Adipocyte (in vitro differentiated cells): Measurements from ENCODE around the gene TM9SF1.
A peak's percentile ranks its signal among the peaks of the same experiment; 100 is the strongest.

ENCODE experiments used
- DNase-seq: peaks from one replicate; pipeline ENCODE4 v3.0.0-alpha.2; 2015; ENCODE audit warnings: low read depth
- H3K27me3 ChIP-seq: replicated peaks from 2 replicates; pipeline ENCODE4 v1.7.0; 2013; ENCODE audit warnings: mild to moderate bottlenecking, low read length, moderate library complexity; ENCODE audit not compliant: control insufficient read depth, insufficient read depth
- H3K36me3 ChIP-seq: 2 replicates; pipeline ENCODE4 v1.7.0; 2013; ENCODE audit warnings: low read length, mild to moderate bottlenecking, moderate library complexity; ENCODE audit not compliant: control insufficient read depth, insufficient read depth, severe bottlenecking
- H3K4me1 ChIP-seq: 2 replicates; pipeline ENCODE4 v1.7.0; 2013; ENCODE audit warnings: mild to moderate bottlenecking, low read length, moderate library complexity; ENCODE audit not compliant: control insufficient read depth, insufficient read depth
- H3K4me3 ChIP-seq: 2 replicates; pipeline ENCODE4 v1.7.0; 2013; ENCODE audit warnings: mild to moderate bottlenecking, low read length, moderate library complexity
- H3K9ac ChIP-seq: 2 replicates; pipeline ENCODE4 v1.7.0; 2013; ENCODE audit warnings: mild to moderate bottlenecking, low read length, moderate library complexity
- H3K9me3 ChIP-seq: 2 replicates; pipeline ENCODE4 v1.7.0; 2013; ENCODE audit warnings: mild to moderate bottlenecking, low read length, moderate library complexity; ENCODE audit not compliant: control insufficient read depth

The TM9SF1 gene

GRCh38 chr14:24195186-24196070, at the start of gene TM9SF1:
TSS of gene TM9SF1 (minus strand) at chr14:24195441. CDS start at chr14:24195019, 422 bp downstream.
- DNase-seq, result peak; percentile 92
- Histone ChIP-seq H3K36me3 (peaks cover 14% of the 10 kb centered on the region), H3K9ac (peak within 1 kb of the TSS; percentile 99), H3K27me3 (no peaks in the 10 kb centered on the region), H3K9me3 (no peaks in the 10 kb centered on the region), H3K4me3 (peak within 1 kb of the TSS; percentile 97), H3K4me1 (peaks cover 19% of the 10 kb centered on the region)

DNA sequence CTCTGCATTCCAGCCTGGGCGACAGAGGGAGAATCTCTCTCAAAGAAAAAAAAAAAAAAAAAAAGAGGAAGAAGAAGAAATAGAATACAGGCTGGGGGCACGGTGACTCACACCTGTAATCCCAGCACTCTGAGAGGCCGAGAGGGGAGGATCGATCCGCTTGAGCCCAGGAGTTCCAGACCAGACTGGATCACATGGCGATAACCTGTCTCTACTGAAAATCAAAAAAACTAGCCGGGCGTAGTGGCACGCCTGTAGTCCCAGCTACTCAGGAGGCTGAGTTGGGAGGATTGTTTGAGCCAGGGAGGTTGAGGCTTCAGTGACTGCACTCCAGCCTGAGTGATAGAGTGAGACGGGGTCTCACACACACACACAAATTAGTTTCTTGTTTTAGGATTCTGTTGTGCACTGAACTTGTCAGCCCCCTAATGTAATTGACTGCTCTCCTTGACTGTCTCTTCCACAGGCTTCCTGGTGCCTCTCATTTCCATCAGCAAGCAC, 48.1 kb upstream of the TM9SF1 start:
- DNase-seq, result no peak
- H3K4me3 ChIP-seq, result peak overlapping the region; percentile 93
- H3K27me3 ChIP-seq, result no peaks in the 10 kb centered on the region
- peaks cover 26% of the 10 kb centered on the region for H3K36me3 ChIP-seq
- peaks cover 48% of the 10 kb centered on the region for H3K4me1 ChIP-seq
- peak overlapping the region; percentile 97 for H3K9ac ChIP-seq
- no peaks in the 10 kb centered on the region for H3K9me3 ChIP-seq

GRCh38 chr14:24241829-24242443, 46.7 kb upstream of the TM9SF1 start:
- Histone ChIP-seq H3K9ac (peak overlapping the region; percentile 97), H3K4me3 (peak overlapping the region; percentile 93), H3K9me3 (no peaks in the 10 kb centered on the region), H3K27me3 (no peaks in the 10 kb centered on the region), H3K4me1 (peaks cover 58% of the 10 kb centered on the region), H3K36me3 (peaks cover 41% of the 10 kb centered on the region)
- peak; percentile 98 for DNase-seq

DNA sequence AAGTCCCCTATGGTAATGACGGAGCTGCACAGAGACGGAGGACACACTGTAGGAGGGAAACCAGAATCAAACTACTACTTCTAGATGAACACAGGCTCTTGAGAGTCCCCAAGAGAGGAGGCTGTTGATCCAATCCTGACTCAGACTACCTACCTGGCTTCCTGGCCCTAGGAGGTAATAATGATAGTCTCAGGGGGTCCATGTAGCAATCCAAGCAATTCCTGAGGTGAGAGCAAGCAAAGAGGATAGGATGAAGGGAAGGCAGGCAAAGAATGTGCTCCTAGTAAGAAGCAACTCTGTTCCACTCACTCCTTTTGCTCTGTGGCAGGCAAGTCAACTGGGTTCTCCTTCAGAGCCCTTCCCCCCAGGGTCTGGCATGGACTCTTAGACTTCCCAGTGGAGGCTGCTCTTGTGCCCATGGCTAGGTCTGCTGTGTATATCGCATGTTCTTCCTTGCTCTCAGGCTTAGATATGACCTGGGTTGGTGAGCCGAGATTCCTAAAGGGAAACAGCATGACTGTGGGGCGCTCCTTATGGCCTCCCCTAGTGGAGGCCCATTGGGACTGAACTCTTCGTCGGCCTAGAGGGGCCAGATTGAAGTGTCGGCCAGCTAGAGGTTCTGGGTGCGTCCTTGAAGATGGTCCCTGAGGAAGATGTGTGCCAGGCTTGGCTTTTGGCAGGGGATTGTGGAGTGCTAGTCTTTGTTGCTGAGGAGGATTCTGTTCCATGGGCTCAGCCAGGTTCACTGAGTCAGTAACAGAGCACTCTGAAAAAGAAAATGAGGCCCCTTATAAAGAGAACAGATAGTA, 45.1 kb upstream of the TM9SF1 start:
- Histone ChIP-seq H3K36me3 (peaks cover 57% of the 10 kb centered on the region), H3K9me3 (no peaks in the 10 kb centered on the region)

DNA sequence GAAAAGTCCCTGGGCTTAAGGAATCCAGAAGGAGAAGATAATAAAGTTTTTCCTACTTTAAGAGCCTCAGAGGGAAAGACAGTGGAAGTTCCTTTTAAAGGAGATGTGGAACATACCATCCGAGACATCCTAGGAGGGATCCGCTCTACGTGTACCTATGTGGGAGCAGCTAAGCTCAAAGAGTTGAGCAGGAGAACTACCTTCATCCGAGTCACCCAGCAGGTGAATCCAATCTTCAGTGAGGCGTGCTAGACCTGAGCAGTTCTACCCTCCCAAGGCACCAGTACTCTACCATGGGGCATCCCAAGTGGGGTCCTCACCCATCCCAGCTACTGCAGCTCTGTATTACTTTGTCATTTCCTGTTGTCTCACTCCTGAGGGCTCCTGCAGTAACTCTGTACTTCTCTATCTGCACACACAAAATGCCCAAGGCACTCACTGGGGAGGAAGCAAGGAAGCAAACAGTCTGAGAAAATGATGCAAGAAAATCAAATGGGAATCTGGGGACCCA, 43.3 kb upstream of the TM9SF1 start:
- H3K4me3 ChIP-seq, result no peak overlapping the region

More for the DNA sequence above, 45.1 kb upstream of the TM9SF1 start:
- peak overlapping the region; percentile 97 for H3K9ac ChIP-seq
- peaks cover 58% of the 10 kb centered on the region for H3K4me1 ChIP-seq
- H3K27me3 ChIP-seq, result no peaks in the 10 kb centered on the region
- peak overlapping the region; percentile 93 for H3K4me3 ChIP-seq
- no peak for DNase-seq

GRCh38 chr14:24238123-24238522, 42.9 kb upstream of the TM9SF1 start:
- H3K36me3 ChIP-seq, result peaks cover 60% of the 10 kb centered on the region
- H3K27me3 ChIP-seq, result no peaks in the 10 kb centered on the region
- H3K4me3 ChIP-seq, result no peak overlapping the region
- no peak overlapping the region for H3K9ac ChIP-seq
- no peak for DNase-seq
- no peaks in the 10 kb centered on the region for H3K9me3 ChIP-seq
- peaks cover 70% of the 10 kb centered on the region for H3K4me1 ChIP-seq

More for the DNA sequence above, 43.3 kb upstream of the TM9SF1 start:
- DNase-seq, result no peak
- Histone ChIP-seq H3K27me3 (no peaks in the 10 kb centered on the region), H3K9me3 (no peaks in the 10 kb centered on the region), H3K36me3 (peaks cover 60% of the 10 kb centered on the region), H3K9ac (peak overlapping the region; percentile 97), H3K4me1 (peaks cover 70% of the 10 kb centered on the region)

DNA sequence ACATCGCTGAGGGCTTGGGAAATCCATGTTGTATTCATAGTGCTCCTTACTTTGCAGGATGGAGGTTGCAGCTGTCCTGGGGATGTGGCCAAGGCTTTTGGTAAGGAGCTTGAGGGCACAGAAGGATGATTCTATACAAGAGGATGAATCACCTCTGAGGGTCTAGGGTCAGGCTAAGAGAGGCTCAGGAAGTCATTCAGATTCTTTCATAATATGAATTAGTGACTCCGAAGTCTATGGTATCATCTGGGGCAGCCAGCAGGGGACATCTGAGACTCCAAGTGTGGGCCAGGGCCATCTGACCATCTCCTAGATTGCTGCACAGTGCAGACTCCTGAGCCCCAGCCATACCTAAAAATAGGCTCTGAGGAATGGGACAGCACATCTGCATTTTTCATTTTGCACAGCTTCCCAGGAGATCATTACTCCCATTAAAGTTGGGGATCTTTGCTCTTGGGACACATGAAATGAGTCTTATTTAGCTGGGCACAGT, 42.3 kb upstream of the TM9SF1 start:
- Histone ChIP-seq H3K27me3 (no peaks in the 10 kb centered on the region), H3K4me3 (no peak overlapping the region), H3K36me3 (peaks cover 60% of the 10 kb centered on the region), H3K9ac (no peak overlapping the region), H3K9me3 (no peaks in the 10 kb centered on the region), H3K4me1 (peaks cover 69% of the 10 kb centered on the region)
- no peak for DNase-seq

DNA sequence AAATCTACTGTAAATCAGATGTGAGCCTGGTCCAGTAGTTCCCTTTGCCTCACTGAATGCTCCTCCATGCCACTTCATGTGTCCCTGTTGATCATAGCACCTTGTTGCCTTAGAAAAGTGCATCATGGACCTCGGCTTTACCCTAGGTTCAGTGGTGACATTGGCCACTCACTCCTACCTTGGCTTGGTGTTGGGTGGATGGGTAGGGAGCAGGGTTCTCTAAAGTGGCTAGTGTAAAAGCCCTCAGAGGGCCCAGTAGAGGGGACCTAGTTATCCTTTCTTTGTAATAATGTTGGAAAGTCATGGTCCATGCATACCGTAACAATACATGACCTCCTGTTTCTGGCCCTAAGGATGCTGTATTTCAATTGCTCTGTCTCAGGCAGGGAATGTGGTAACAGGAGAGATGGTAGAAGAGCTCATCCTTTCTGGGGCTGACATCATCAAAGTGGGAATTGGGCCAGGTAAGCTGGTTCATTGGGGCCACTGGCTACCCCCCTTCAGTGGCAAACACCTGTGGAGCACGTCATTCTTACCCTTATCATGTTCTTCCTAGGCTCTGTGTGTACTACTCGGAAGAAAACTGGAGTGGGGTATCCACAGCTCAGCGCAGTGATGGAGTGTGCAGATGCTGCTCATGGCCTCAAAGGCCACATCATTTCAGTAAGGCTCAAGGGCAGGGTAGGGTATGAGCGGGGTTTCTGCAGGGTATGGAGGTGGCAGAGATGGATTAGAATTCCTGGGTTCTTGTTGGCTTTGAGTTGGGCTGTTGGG, 41.6 kb upstream of the TM9SF1 start:
- Histone ChIP-seq H3K9ac (no peak overlapping the region), H3K4me3 (no peak overlapping the region), H3K36me3 (peaks cover 60% of the 10 kb centered on the region), H3K27me3 (no peaks in the 10 kb centered on the region), H3K4me1 (peaks cover 69% of the 10 kb centered on the region), H3K9me3 (no peaks in the 10 kb centered on the region)
- no peak for DNase-seq

DNA sequence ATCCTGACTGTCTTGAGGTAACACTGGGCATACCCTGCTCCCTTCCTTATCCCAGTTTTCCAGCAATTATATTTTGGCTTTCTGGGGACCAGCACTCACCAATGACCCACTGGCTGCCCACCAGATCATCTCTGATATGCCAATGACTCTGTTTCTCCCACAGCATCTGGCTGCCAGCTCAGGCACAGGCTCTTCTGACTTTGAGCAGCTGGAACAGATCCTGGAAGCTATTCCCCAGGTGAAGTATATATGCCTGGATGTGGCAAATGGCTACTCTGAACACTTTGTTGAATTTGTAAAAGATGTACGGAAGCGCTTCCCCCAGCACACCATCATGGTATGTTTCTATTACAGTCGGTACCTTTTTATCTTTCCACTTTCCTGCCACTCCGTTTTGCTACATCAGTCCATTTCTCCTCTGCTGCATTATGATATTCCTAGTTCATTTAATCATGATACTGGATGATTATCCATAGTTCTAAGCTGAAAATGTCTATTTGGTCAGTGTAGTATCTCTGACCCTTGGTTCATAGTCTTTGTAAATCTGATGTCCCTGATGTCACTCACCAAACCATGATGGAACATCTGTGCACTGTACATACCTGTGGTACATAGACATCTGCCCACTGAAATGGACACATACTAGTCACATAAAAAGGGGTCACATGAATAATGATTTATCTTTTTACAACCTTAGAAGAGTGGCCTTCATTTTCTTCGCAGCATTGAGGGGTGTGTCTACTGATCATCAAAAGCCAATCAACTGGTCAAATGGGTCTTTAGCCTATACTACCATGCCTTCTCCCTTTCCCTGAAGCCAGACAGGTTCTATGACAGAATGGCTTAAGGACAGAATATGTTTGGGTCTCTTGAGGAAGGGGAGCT, 40.8 kb upstream of the TM9SF1 start:
- no peak overlapping the region for H3K4me3 ChIP-seq
- no peak for DNase-seq
- H3K9ac ChIP-seq, result no peak overlapping the region
- no peaks in the 10 kb centered on the region for H3K9me3 ChIP-seq
- H3K36me3 ChIP-seq, result peaks cover 58% of the 10 kb centered on the region
- peaks cover 64% of the 10 kb centered on the region for H3K4me1 ChIP-seq
- H3K27me3 ChIP-seq, result no peaks in the 10 kb centered on the region
